HFF-Myc (cell line): Measurements from ENCODE around the gene TEX29.

ENCODE experiments used
- DNase-seq: peaks from one replicate; pipeline ENCODE4 v3.0.0-alpha.2; 2011; ENCODE audit warnings: low read depth; ENCODE audit errors: extremely low read depth
- H3K4me3 ChIP-seq: replicated peaks from 2 replicates; pipeline ENCODE4 v1.5.1; 2011; ENCODE audit warnings: low read depth, mild to moderate bottlenecking, control low read depth, low read length
- CTCF ChIP-seq: IDR thresholded peaks from 2 replicates; pipeline ENCODE4 v1.5.1; 2012; ENCODE audit warnings: mild to moderate bottlenecking, low read depth, low read length, control low read depth; ENCODE audit errors: missing control alignments

The TEX29 gene

DNA sequence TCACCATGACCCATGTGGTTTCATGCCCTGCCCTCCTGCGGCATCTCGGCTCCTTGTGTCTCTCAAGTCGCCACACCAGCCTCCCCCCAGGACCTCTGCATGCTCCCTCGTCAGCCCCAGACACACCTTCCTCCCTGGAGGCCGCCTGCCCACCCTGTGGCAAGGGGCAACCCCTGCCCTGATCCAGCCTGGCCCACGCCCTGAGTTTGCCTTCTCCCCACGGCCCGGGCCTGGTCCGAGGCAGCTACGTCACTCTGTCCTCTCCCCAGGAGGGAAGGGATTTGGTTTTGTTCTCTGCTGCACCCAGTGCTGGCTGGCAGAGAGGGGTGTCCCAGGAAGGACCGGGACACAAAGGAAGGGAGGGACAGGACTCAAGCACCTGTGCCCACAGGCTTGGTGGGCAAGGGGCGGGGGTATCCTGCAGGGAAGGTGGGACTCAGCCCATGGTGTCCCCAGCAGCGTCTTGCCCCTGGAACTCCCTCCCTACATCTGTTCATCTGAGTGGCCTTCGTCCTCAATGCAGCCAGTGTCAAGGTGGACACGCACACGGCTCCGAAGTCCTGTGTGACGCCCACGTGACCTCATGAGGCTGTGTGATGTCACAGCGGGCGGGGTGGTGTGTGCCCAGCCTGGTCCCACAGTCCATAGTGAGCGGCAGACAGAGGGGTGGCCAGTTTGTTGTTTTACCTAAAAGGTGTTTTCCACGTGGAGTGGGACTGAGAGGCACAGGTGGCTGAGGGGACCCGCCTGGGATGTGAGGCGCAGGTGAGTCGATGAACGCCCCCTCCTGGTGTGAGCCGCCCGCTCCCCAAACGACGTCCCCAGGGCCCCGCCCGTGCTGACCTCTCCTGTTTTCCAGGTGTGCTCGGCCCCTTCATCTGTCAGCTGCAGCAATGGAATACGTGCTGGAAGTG, at the start of gene TEX29:
TEX29 (plus strand) TSS at position 645 of the 914 bp plus-strand sequence; CDS start at position 894, 249 bp downstream.
- no peak within 1 kb of the TSS for H3K4me3 ChIP-seq
- TF ChIP-seq CTCF, result no peak
- DNase-seq, result no peak

DNA sequence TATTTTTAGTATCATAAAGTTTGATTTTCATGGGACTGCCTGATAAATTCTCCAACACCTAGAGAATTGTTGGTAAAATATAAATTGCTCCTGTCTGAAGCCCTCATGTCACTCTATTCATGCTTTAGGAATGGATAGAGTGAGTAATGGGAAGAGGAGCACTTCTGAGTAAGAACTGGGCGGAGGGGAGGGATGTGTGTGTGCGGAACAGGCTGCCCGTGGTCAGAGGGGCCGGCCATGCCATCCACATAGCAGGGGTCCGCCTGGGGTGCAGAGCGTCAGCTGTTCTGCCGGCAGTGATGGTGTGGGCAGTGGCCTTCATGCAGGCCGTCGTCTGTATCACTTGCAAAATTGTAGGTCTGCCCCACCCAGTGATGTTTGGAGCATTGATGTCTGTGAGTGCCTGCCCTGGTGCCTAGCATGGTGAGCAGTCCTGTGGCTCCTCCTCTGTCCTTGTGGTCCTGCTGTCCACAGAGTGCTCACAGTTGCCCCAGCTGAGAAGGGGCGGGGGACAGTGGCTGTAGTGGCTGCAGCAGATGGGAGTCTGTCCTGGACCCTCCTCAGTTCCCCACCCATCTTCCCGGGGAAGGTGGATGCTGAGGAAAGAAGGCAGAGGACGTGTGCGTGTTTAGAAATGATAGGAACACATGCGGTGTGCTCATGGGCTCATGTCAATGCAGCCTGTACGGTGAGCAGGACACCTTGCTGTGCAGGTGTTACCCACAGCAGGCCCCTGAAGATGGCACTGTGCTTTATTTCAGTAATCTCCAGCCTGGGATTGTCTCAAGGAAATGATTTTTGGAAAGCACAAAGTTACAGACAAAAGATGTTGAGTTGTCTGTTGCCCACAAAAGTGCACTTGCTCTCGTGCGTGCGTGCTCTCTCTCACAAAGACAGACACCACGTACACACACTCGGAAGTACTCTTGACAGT, 49.4 kb upstream of the TEX29 start:
- TF ChIP-seq CTCF, result no peak
- no peak overlapping the region for H3K4me3 ChIP-seq

DNA sequence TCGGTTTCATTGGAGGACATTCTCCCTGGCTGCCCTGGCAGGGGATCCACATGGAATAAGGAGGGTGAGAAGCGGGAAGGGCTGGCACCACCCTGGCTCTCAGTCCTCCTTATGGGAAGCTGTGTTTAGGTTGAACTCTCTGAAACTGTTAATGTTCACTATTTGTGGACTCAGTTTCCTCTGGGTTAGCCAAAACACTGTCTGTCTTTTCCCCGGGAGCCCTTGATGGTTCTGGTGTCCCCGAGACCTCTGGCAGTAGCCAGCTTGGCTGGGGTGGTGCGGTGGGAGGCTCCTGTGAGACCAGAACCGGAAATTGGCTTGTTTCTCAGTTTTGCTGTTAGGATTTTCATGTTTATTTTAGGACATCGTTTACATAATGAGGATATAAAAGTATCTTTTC, 48.3 kb upstream of the TEX29 start:
- no peak for TF ChIP-seq CTCF
- no peak overlapping the region for H3K4me3 ChIP-seq
- DNase-seq, result no peak

More for the DNA sequence above, 49.4 kb upstream of the TEX29 start:
- DNase-seq, result no peak

- TF ChIP-seq CTCF, result no peak
- no peak for DNase-seq
- no peak overlapping the region for H3K4me3 ChIP-seq
Observed at GRCh38 chr13:111275382-111275781, 45.1 kb upstream of the TEX29 start.

GRCh38 chr13:111275995-111276618, 44.3 kb upstream of the TEX29 start:
- DNase-seq, result no peak
- H3K4me3 ChIP-seq, result no peak overlapping the region
- TF ChIP-seq CTCF, result no peak

DNA sequence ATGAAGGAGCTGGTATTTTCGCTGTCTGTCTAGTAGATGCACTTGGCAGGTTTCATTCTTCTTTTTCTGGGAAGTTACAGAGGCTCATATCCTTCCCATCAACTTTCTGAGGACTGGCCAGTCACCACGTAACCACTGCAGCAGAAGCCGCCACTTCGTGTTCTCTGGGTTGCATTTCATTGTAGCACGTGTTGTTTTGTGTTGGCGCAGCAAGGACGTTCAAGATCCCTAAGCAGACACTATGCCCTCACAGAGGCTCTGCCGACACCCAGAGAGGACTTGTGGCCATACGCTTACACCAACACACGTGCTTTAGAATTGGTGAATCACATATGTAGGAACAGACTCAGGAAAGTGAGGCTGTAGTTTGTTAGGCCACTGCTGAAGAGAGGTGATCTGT, 42.2 kb upstream of the TEX29 start:
- DNase-seq, result no peak
- TF ChIP-seq CTCF, result no peak
- no peak overlapping the region for H3K4me3 ChIP-seq
